HepG2 (cell line): ENCODE measurements around the gene MPPE1. TPM values are rescaled to one million over a fixed set of nuclear protein-coding genes. Genes with fewer than 3 reads are reported as not detected.

Source experiments
- EED ChIP-seq: sonication (generic); formaldehyde crosslinking; IDR thresholded peaks from 2 replicates; pipeline ENCODE4 v1.5.0; 2020; ENCODE audit warnings: mild to moderate bottlenecking, missing genetic modification reagents
- FOXO4 ChIP-seq: sonication (generic); formaldehyde crosslinking; conservative IDR thresholded peaks from 2 replicates; pipeline ENCODE4 v1.8.1; 2023; ENCODE audit warnings: missing genetic modification reagents
- FOXP4 ChIP-seq: sonication (generic); formaldehyde crosslinking; IDR thresholded peaks from 2 replicates; pipeline ENCODE4 v1.4.0; 2020; ENCODE audit warnings: missing genetic modification reagents
- HMGXB4 ChIP-seq, 2 experiments: sonication (generic) in 1 of 2; formaldehyde crosslinking in 1 of 2; IDR thresholded peaks; 2 replicates each; pipeline versions ENCODE4 v1.4.0 to v1.6.1; 2018 to 2020; ENCODE audit warnings: missing genetic modification reagents in 2 of 2, borderline replicate concordance in 1 of 2, low read depth in 1 of 2, mild to moderate bottlenecking in 1 of 2, missing biosample characterization in 1 of 2
- NCOA1 ChIP-seq: sonication (generic); formaldehyde crosslinking; IDR thresholded peaks from 2 replicates; pipeline ENCODE4 v1.9.0; 2021; ENCODE audit warnings: missing genetic modification reagents
- RERE ChIP-seq: IDR thresholded peaks from 2 replicates; pipeline ENCODE4 v1.6.1; 2016; ENCODE audit warnings: low read depth, missing genetic modification reagents, missing compliant biosample characterization
- RFX5 ChIP-seq: IDR thresholded peaks from 2 replicates; pipeline ENCODE4 v1.6.1; 2011; ENCODE audit warnings: low read depth, low read length, improper control_type of control experiment
- STAT6 ChIP-seq: sonication (generic); formaldehyde crosslinking; IDR thresholded peaks from 2 replicates; pipeline ENCODE4 v1.4.0; 2020; ENCODE audit warnings: missing genetic modification reagents, mild to moderate bottlenecking, borderline replicate concordance
- ZBTB20 ChIP-seq: sonication (generic); formaldehyde crosslinking; IDR thresholded peaks from 2 replicates; pipeline ENCODE4 v1.8.1; 2023; ENCODE audit warnings: missing genetic modification reagents, low read depth, mild to moderate bottlenecking, borderline replicate concordance
- ZNF282 ChIP-seq: fragments of 450-650 bp; IDR thresholded peaks from 2 replicates; pipeline ENCODE4 v1.6.1; 2018; ENCODE audit not compliant: partially characterized antibody
- ZNF326 ChIP-seq: sonication (generic); formaldehyde crosslinking; IDR thresholded peaks from 2 replicates; pipeline ENCODE4 v1.4.0; 2020; ENCODE audit warnings: missing genetic modification reagents, borderline replicate concordance
- ZNF761 ChIP-seq: sonication (generic); formaldehyde crosslinking; conservative IDR thresholded peaks from 2 replicates; pipeline ENCODE4 v1.4.0; 2020; ENCODE audit warnings: mild to moderate bottlenecking, missing genetic modification reagents
- ZNF777 ChIP-seq: sonication (generic); formaldehyde crosslinking; IDR thresholded peaks from 2 replicates; pipeline ENCODE4 v1.4.0; 2020; ENCODE audit warnings: missing genetic modification reagents
- polyA plus RNA-seq, 8 experiments: library from polyadenylated mRNA; depleted of rRNA in 3 of 8; stranded (reverse) in 7 of 8; unstranded in 1 of 8; fragments of >200 nt; fragmentation: Illumina TruSeq in 4 of 8; extraction: Trizol in 4 of 8; gene quantifications; 2 replicates each; pipeline versions ENCODE4 v1.2.1 to v1.2.3, GENCODE V29; 2011 to 2016; ENCODE audit warnings: low read depth in 4 of 8, missing spikeins in 1 of 8, mixed read lengths in 1 of 8; ENCODE audit not compliant: insufficient read depth in 1 of 8
- total RNA-seq, 5 experiments: library from RNA; depleted of rRNA; stranded (reverse); fragments of >200 nt; fragmentation: Illumina TruSeq; extraction: Trizol; gene quantifications; 2 replicates each; pipeline ENCODE4 v1.2.3, GENCODE V29; 2016; ENCODE audit warnings: low read depth in 1 of 5

The MPPE1 gene
- total and polyA plus RNA-seq, 2 of the 13 experiments (the other 11 are each of a cell fraction or from before 2014, with no cell fraction given): 9.6 to 11.9 TPM

GRCh38 chr18:11955239-11956029, 47.3 kb upstream of the MPPE1 start (continued):
- TF ChIP-seq RERE (CRISPR knock-in tag) (no peak), EED (CRISPR knock-in tag) (no peak), ZNF777 (CRISPR knock-in tag) (no peak), ZBTB20 (CRISPR knock-in tag) (0 out of 2 replicates have a peak, but pooled peaks have one; percentile 51), STAT6 (CRISPR knock-in tag) (no peak), FOXO4 (CRISPR knock-in tag) (no peak), ZNF326 (CRISPR knock-in tag) (no peak), NCOA1 (CRISPR knock-in tag) (no peak), ZNF282 (no peak), HMGXB4 (CRISPR knock-in tag; IDR thresholded peaks at IDR 0.05; ENCODE audit: borderline replicate concordance in 1 of 2, low read depth in 1 of 2) (no peak), FOXP4 (CRISPR knock-in tag) (peak; percentile 61; the same call in 1 of the 2 replicates), ZNF761 (CRISPR knock-in tag) (no peak), RFX5 (no peak)
